RWPE2 (cell line): ENCODE data around the gene NKD1.

Experiments
- ATAC-seq: fragments of 200-7000 bp; cut with Tn5 transposase; 3 replicates; pipeline ENCODE4 v1.9.1; 2021; ENCODE audit warnings: low read depth
- DNase-seq: peaks from one replicate; pipeline ENCODE4 v3.0.0-alpha.2; 2020; ENCODE audit warnings: low spot score
- H3K27ac ChIP-seq: fragments of 450-650 bp; 2 replicates; pipeline ENCODE4 v1.5.1; 2017; ENCODE audit warnings: mild to moderate bottlenecking; ENCODE audit not compliant: poor library complexity, severe bottlenecking
- H3K27me3 ChIP-seq: fragments of 250-450 bp; sonication (Bioruptor Pico); 2 replicates; pipeline ENCODE4 v1.5.1; 2021; ENCODE audit warnings: mild to moderate bottlenecking, moderate library complexity; ENCODE audit not compliant: insufficient read depth, poor library complexity, severe bottlenecking
- H3K36me3 ChIP-seq: fragments of 250-450 bp; sonication (Bioruptor Pico); 2 replicates; pipeline ENCODE4 v1.5.1; 2020; ENCODE audit warnings: low read depth, mild to moderate bottlenecking, moderate library complexity
- H3K4me1 ChIP-seq: fragments of 250-450 bp; sonication (Bioruptor Pico); 2 replicates; pipeline ENCODE4 v1.5.1; 2021; ENCODE audit warnings: mild to moderate bottlenecking, moderate library complexity; ENCODE audit not compliant: insufficient read depth, poor library complexity, severe bottlenecking
- H3K4me3 ChIP-seq: fragments of 250-450 bp; sonication (Bioruptor Pico); 2 replicates; pipeline ENCODE4 v1.5.1; 2021; ENCODE audit warnings: mild to moderate bottlenecking, moderate library complexity; ENCODE audit not compliant: severe bottlenecking
- H3K9me3 ChIP-seq: fragments of 250-450 bp; sonication (Bioruptor Pico); 2 replicates; pipeline ENCODE4 v1.5.1; 2021; ENCODE audit warnings: mild to moderate bottlenecking, moderate library complexity; ENCODE audit not compliant: severe bottlenecking
- TF ChIP-seq, protein P1 (sequence below): fragments of 450-650 bp; IDR thresholded peaks from one replicate; pipeline ENCODE4 v1.5.1; 2017; ENCODE audit warnings: mild to moderate bottlenecking, moderate library complexity; ENCODE audit not compliant: poor library complexity, severe bottlenecking

The NKD1 gene

DNA sequence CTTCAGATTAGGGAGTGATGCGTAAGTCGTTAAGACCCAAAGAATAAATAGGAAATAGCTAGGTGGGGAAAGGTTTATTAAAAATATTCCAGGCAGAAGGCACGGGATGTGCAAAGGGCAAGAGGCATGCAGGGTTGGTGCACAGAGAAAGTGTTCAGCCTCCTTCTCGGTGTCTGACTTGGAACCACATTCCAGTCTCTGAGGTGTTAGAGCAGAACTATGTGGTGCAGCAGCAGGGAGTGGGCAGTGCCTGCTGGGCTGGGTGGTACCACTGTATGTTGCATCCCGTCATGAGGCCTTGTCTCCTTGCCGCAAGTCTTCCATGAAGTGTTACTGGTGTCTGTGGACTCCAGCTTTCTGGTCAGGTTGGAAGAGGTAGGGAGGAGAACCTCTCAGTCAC, 11.1 kb downstream of the NKD1 start:
- TF ChIP-seq, protein P1, sequence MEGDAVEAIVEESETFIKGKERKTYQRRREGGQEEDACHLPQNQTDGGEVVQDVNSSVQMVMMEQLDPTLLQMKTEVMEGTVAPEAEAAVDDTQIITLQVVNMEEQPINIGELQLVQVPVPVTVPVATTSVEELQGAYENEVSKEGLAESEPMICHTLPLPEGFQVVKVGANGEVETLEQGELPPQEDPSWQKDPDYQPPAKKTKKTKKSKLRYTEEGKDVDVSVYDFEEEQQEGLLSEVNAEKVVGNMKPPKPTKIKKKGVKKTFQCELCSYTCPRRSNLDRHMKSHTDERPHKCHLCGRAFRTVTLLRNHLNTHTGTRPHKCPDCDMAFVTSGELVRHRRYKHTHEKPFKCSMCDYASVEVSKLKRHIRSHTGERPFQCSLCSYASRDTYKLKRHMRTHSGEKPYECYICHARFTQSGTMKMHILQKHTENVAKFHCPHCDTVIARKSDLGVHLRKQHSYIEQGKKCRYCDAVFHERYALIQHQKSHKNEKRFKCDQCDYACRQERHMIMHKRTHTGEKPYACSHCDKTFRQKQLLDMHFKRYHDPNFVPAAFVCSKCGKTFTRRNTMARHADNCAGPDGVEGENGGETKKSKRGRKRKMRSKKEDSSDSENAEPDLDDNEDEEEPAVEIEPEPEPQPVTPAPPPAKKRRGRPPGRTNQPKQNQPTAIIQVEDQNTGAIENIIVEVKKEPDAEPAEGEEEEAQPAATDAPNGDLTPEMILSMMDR: no peak
- no peaks in the 10 kb centered on the region for H3K9me3 ChIP-seq
- DNase-seq: no peak
- no peaks in the 10 kb centered on the region for H3K4me1 ChIP-seq
- H3K4me3 ChIP-seq: no peak overlapping the region
- H3K27me3 ChIP-seq: no peaks in the 10 kb centered on the region
- no peak overlapping the region for H3K27ac ChIP-seq
- no peaks in the 10 kb centered on the region for H3K36me3 ChIP-seq
- no peak for ATAC-seq

DNA sequence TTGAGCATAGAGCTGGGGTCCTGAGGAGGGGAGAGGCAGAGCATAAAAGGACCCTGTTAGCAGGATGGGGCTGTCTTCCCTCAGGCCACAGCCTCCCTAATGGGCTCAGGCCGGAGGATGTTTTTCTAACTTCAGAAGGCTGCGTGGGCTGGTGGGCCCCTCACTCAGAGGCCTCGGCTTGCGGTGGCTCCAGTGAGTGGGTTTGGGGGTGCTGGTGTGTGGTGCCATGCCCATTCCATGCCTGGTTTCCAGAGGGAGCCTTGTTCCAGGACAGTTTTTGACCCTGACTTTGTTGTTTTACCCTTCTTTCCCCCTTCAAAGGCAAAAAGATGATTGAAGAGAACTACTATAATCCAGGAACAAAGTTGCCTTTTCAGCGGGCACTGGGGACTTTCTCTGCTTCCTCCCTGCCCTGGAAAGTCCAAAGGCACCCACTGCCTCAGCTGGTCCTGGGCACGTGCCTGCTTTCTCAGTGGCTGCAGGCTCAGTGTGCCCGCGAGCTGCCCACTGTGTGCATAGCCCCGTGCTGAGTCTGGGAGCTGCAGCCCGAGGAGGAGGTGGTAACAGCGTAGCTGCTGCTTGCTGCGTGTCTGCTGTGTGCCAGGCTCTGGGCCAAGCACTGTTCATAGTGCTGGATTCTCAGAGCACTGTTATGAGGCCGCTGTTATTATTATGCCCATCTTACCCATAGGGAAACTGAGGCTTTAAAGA, 11.8 kb downstream of the NKD1 start:
- ATAC-seq (no peak), DNase-seq (no peak)
- H3K4me1 ChIP-seq: no peaks in the 10 kb centered on the region
- no peaks in the 10 kb centered on the region for H3K27me3 ChIP-seq
- no peaks in the 10 kb centered on the region for H3K9me3 ChIP-seq
- TF ChIP-seq, protein P1: no peak
- no peak overlapping the region for H3K4me3 ChIP-seq
- no peak overlapping the region for H3K27ac ChIP-seq
- H3K36me3 ChIP-seq: no peaks in the 10 kb centered on the region

DNA sequence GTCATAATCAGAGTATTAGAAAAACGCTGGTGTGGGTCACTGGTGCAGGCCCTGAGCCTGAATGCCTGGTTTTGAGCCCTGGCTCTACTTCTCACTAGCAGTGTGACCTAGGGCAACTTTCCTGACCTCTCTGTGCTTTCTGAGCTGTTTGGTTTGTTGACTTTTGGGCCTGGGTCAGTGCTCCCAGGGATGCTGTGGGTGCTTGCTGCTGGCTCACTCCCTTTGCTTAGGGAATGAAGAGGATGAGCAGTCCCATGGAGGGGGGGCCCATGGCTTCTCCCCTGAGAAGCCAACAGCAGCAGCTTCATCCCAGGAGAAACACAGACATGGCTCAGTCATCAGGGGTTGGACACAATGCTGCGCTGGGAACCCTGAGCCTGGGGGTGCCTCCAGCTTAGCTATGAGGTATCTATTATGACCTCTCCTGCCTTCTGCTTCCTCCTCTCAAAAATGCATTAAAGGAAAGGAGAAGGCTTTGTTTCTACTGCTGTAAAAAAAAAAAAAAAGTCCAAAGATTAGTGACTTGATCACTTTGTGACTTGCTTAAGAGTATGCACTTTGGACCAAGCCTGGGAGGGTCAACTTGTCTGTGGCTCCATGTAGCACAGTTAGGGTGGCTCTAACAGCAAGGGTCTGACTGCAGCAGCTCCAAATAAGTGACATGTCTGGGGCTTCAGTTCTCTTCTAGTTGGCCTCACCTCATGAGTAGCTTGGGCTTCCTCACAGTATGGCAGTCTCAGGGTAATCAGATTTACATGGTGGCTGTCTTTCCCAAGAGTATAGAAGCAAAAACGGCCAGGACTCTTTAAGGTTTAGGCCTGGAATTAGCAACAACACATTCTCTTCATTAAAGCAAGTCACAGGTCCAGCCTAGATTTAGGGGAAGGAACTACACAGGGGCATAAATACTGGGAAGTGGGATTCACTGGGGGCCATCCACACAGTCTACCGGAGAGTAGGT, 13.0 kb downstream of the NKD1 start:
- no peaks in the 10 kb centered on the region for H3K9me3 ChIP-seq
- no peaks in the 10 kb centered on the region for H3K27me3 ChIP-seq
- ATAC-seq: no peak
- no peaks in the 10 kb centered on the region for H3K36me3 ChIP-seq
- no peak for DNase-seq
- no peaks in the 10 kb centered on the region for H3K4me1 ChIP-seq
- H3K27ac ChIP-seq: no peak overlapping the region
- TF ChIP-seq, protein P1: no peak
- no peak overlapping the region for H3K4me3 ChIP-seq

DNA sequence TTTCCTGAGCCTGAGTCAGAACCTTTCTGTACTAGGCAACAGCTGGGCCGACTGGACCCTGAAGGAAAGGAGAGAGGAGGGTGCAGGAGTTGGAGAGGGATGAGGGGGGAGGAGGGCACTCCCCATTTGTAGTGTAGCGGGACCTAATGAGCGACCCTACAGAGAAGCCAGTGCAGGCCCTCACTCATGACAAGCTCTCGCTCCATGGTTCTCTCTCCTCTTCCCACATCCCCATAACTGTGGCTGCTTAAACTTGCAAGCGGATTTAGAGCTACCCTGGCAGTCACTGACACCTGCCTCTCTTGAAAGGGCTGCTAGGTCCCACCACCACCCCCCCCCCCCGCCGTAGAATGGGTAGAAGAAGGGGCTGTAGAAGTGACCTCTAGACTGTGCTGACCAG, 14.5 kb downstream of the NKD1 start:
- Histone ChIP-seq H3K27me3 (no peaks in the 10 kb centered on the region), H3K27ac (no peak overlapping the region), H3K4me1 (no peaks in the 10 kb centered on the region), H3K4me3 (no peak overlapping the region), H3K9me3 (no peaks in the 10 kb centered on the region), H3K36me3 (no peaks in the 10 kb centered on the region)
- no peak for DNase-seq
- ATAC-seq: no peak
- TF ChIP-seq, protein P1: no peak

DNA sequence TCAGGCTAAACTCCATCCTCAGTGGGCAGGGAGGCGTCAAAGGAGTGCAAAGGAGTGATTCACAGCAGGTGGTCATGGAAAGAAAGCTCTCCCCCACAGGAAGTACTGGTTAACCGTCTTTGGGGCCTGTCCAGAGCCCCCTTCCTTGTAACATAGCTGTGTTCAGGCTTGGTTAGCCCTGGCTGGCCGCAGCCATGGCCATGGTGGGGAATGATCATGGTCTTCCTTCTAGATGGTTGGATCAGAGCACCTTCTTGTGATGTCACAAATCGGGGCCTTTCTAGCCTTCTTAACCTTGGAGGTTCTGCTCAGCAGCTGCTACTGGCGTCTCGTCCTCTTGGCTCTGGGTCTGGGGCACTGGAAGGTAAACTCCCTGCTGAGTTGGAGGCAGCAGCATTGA, 15.8 kb downstream of the NKD1 start:
- TF ChIP-seq, protein P1: no peak
- Histone ChIP-seq H3K27me3 (no peaks in the 10 kb centered on the region), H3K4me1 (no peaks in the 10 kb centered on the region), H3K9me3 (no peaks in the 10 kb centered on the region), H3K36me3 (no peaks in the 10 kb centered on the region), H3K4me3 (no peak overlapping the region), H3K27ac (no peak overlapping the region)
- no peak for DNase-seq
- no peak for ATAC-seq
